ENCODE results near the gene GSTM3.
"Not testable (repeated sequence)": the region's sequence is repeated elsewhere in the genome, so short reads cannot be mapped to it uniquely, and the experiment has no call there.

Gene GSTM3

GRCh38 chr1:109697861-109698260 is 43.0 kb downstream of the GSTM3 start:
- not testable (repeated sequence) for DNase-seq (ENCODE audit: low spot score)

- DNase-seq (ENCODE audit: low spot score), result no peak
Measured at GRCh38 chr1:109697066-109697465, 43.8 kb downstream of the GSTM3 start.

GRCh38 chr1:109695138-109695537 is 45.7 kb downstream of the GSTM3 start:
- DNase-seq (ENCODE audit: low spot score), result not testable (repeated sequence)

- DNase-seq (ENCODE audit: low spot score), result not testable (repeated sequence)
Measured at GRCh38 chr1:109694400-109694799, 46.4 kb downstream of the GSTM3 start.

GRCh38 chr1:109691759-109692158 is 49.1 kb downstream of the GSTM3 start:
- DNase-seq (ENCODE audit: low spot score), result no peak

- DNase-seq (ENCODE audit: low spot score), result no peak
Measured at GRCh38 chr1:109689844-109690405, 50.9 kb downstream of the GSTM3 start.

- peak; percentile 64 for DNase-seq (ENCODE audit: low spot score)
Measured at GRCh38 chr1:109687641-109688499, 53.0 kb downstream of the GSTM3 start, which contains the start of gene GSTM1. Gene GSTM1, plus strand, starts transcription at chr1:109687817. Its CDS starts 57 bp downstream, at chr1:109687874.

- DNase-seq (ENCODE audit: low spot score), result not testable (repeated sequence)
Measured at GRCh38 chr1:109687109-109687508, 53.7 kb downstream of the GSTM3 start.

- DNase-seq (ENCODE audit: low spot score), result not testable (repeated sequence)
Measured at GRCh38 chr1:109685890-109686289, 54.9 kb downstream of the GSTM3 start.

GRCh38 chr1:109685399-109685798 is 55.4 kb downstream of the GSTM3 start:
- not testable (repeated sequence) for DNase-seq (ENCODE audit: low spot score)

GRCh38 chr1:109684777-109685176 is 56.1 kb downstream of the GSTM3 start:
- DNase-seq (ENCODE audit: low spot score), result not testable (repeated sequence)

Data from HuH-7 (cell line).